IPS-18c (cell line): ENCODE results near the gene CD300E.

Experiments used
- H3K4me3 ChIP-seq: 2 replicates; pipeline ENCODE4 v1.7.0; 2013; ENCODE audit warnings: low read depth, mild to moderate bottlenecking, low read length, moderate library complexity; ENCODE audit not compliant: insufficient read depth
- H3K9me3 ChIP-seq: one replicate; pipeline ENCODE4 v1.6.1; 2013; ENCODE audit warnings: mild to moderate bottlenecking, low read length, moderate library complexity; ENCODE audit not compliant: control insufficient read depth, insufficient read depth

CD300E gene

DNA sequence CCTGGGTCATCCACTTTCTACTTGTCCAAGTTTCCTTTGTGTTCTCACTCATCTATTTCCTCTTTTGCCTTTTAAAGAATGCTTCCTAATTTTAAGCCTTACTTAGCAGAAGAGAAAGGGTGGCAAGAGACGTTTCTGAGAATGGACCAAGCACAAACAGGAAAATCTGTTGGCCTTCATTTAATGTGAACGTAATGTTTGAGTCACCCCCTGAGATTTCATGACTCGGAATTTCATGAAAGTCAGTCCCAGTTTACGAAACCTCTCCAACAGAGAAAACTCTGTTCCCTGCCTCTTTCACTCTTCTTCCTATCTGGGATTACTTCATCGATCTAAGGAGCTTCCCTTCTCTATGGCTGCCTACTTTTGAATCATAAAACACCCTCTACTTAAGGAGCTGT lies at the start of gene CD300E:
CD300E (minus strand) TSS at position 46 of the 401 bp plus-strand sequence. CDS start 117 bp downstream, outside the sequence.
- H3K4me3 ChIP-seq = no peak within 1 kb of the TSS
- H3K9me3 ChIP-seq = no peaks in the 10 kb centered on the region

- Histone ChIP-seq H3K9me3 (no peaks in the 10 kb centered on the region), H3K4me3 (no peak overlapping the region)
Observed at GRCh38 chr17:74671031-74671771, 47.7 kb upstream of the CD300E start.

- H3K9me3 ChIP-seq = no peaks in the 10 kb centered on the region
- H3K4me3 ChIP-seq = no peak overlapping the region
Observed at GRCh38 chr17:74670329-74670728, 46.8 kb upstream of the CD300E start.

GRCh38 chr17:74663561-74663960 lies 40.0 kb upstream of the CD300E start:
- no peaks in the 10 kb centered on the region for H3K9me3 ChIP-seq
- no peak overlapping the region for H3K4me3 ChIP-seq

- no peak overlapping the region for H3K4me3 ChIP-seq
- no peaks in the 10 kb centered on the region for H3K9me3 ChIP-seq
Observed at GRCh38 chr17:74659889-74660288, 36.4 kb upstream of the CD300E start.

DNA sequence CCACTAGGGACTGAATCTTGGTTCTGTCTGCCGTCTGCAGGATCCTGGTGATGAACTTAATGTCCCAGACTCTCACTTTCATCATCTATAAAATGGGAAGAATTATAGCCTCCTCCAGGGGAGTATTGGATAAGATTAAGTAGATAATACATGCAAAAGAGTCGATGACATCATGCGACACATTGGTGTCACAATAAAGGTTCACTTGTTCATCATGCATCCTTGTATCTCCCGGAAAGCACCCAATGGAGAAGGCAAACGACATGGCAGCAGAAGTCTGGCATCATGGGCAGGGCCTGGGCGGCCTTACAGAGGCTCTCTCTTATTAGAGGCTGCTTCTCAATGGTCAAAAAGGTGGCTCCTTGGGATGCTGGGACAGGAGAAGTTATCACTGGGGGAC lies 35.1 kb upstream of the CD300E start:
- Histone ChIP-seq H3K4me3 (no peak overlapping the region), H3K9me3 (no peaks in the 10 kb centered on the region)

- H3K9me3 ChIP-seq = no peaks in the 10 kb centered on the region
- no peak overlapping the region for H3K4me3 ChIP-seq
Observed at GRCh38 chr17:74654742-74655141, 31.2 kb upstream of the CD300E start.

- Histone ChIP-seq H3K4me3 (no peak overlapping the region), H3K9me3 (no peaks in the 10 kb centered on the region)
Observed at GRCh38 chr17:74652020-74652419, 28.5 kb upstream of the CD300E start.

DNA sequence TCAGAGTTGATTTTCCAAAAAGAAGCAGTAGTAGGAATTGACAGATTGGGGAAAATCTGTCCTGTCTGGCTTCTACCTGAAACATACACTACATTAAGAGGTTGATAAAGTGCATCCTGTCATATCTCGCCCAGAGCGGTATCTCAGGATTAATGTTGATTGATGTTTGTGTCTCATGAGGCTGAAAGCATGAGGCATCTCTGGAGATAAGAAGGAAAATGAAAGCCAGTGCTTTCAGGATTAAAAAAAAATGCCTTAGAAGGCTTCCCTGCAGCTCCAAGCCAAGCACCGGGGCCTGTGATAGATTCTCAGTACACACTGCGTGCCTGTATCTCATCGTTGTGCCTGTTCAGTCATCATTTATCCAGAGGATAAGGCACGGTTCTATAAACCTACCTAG lies 26.4 kb upstream of the CD300E start:
- H3K4me3 ChIP-seq = no peak overlapping the region
- no peaks in the 10 kb centered on the region for H3K9me3 ChIP-seq

GRCh38 chr17:74647871-74648672 lies 24.5 kb upstream of the CD300E start:
- Histone ChIP-seq H3K4me3 (no peak overlapping the region), H3K9me3 (no peaks in the 10 kb centered on the region)

DNA sequence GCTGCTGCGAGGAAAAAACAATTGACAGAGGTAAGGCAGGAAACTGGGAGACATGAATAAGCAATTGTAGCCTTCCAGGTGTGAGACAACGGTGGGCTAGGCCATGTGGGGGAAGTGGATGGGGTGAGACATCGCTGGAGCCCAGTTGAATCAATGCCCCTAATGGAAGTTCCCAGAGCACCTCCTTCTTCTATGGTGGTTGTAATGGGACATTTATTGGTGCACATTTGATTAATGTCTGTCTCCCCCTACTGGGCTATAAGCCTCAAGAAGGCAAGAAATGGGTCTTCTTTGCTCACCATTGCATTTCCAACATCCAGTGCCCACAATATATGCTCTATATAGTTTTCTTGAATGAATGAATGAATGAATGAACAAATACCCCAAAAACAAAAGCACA lies 22.7 kb upstream of the CD300E start:
- Histone ChIP-seq H3K4me3 (no peak overlapping the region), H3K9me3 (no peaks in the 10 kb centered on the region)

DNA sequence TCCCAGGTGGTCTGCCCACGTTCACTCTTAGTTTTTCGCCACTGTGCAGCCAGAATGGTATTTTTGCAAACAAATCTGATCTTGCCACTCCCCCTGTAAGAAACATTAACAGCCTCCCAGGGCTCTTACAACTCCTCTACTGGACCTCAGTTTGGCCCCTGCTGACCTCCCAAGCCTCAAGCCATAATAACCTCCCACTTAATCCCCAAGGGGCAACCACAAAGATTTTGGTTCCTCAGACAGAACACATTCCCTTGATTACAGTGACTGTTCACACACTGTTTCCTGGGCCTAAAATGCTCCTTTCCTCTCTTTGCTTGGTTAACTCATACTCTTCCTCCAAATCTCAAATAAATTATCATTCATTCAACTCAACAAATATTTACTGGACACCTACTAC lies 21.5 kb upstream of the CD300E start:
- Histone ChIP-seq H3K9me3 (no peaks in the 10 kb centered on the region), H3K4me3 (no peak overlapping the region)

DNA sequence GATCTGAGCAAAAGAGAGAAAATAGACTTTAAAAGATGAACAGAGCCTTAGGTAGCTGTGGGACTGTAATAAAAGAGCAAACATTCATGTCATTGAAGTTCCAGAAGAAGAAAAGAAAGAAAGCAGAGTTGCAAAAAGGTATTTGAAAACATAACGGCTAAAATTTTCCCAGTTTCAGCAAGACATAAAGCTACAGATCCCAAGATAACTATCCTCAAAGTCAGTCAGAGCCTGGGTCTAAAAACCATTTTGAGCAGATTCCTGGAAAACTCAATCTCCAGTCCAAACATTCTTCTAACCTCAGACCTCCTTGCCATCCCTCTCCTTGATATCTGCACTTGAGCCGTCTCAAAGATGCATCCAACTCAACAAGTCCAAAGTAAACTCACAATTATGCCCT lies 20.9 kb upstream of the CD300E start:
- no peaks in the 10 kb centered on the region for H3K9me3 ChIP-seq

DNA sequence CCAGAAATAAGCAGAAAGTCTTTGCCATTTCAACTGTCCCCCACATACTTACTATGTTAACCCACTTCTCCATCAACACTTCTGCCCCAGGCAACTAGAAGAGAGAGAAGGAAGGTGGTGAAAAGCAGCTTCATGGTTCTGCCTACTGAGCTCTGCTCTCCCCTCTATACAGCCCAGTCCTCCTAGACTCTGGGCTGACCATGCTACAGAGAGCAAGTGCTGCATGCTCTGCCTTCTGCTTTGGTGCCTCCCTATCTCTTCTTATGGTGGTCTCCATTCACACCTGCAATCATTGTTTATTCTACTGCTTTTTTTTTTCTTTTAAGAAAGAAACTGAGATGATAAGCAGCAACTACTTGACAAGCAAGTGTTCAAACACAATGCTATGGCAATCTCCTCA lies 20.3 kb upstream of the CD300E start:
- Histone ChIP-seq H3K4me3 (no peak overlapping the region), H3K9me3 (no peaks in the 10 kb centered on the region)

More for the DNA sequence above, 20.9 kb upstream of the CD300E start:
- no peak overlapping the region for H3K4me3 ChIP-seq

- Histone ChIP-seq H3K9me3 (no peaks in the 10 kb centered on the region), H3K4me3 (no peak overlapping the region)
Observed at GRCh38 chr17:74642995-74643394, 19.5 kb upstream of the CD300E start.

DNA sequence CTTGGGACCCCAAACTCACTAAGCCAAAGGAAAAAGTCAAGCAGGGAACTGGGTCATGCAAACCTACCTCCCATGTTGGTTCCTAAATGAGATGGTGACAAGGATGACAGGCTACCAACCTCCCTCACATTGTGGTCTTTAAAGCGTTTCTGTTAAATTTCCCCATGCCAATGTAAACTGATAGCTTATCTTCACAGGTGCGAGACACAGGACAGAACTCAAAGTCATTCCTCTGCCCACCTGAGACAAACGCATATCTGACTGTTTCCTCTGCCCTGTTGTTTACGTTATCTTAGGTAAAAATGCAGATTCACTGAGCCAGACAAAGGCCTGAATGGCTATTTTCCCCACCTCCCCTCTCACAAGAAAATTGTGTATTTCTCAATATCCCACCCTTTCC lies 19.0 kb upstream of the CD300E start:
- Histone ChIP-seq H3K9me3 (no peaks in the 10 kb centered on the region), H3K4me3 (no peak overlapping the region)

GRCh38 chr17:74641958-74642298 lies 18.4 kb upstream of the CD300E start:
- no peaks in the 10 kb centered on the region for H3K9me3 ChIP-seq
- no peak overlapping the region for H3K4me3 ChIP-seq

DNA sequence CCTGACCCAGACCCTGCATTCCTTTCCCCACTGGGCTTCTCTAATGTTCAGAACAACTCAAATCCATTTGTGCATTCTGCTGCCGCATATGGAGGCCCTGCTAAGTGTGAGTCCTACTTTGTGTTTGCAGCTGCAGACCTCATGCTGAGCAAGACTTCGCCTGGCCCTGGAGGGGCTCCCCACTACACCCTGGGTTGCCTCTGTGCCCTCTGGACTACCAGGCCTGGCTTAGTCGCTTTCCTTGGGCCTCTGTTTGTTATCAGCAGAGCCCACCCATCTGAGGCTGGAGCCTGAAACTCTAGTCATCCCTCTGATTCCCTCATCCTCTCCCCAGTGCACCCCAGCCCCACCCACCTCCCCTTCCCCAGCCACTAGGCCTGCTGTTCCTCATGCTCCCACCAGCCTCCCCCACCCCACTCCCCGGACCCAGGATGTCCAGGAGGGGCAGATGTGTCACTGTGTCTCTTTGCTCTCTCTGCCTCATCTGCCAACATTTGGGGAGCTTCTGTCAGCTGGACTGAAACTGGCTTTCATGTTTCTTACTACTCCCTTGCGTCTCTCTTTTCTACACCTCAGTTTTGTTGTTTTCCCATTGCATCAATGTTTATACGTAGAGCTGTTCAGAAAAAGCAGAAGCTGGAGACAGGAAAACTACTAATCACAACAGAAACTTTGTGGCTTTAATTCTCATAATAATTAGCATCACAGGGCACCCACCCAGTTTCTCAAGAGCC lies 17.9 kb upstream of the CD300E start:
- Histone ChIP-seq H3K9me3 (no peaks in the 10 kb centered on the region), H3K4me3 (no peak overlapping the region)
